ENCODE results near the gene VWA5B1. TPM values are rescaled to one million over a fixed set of nuclear protein-coding genes. Genes with fewer than 3 reads are reported as not detected.

The VWA5B1 gene
- total and polyA plus RNA-seq, 2 of the 4 experiments (the other 2 are of a cell fraction): not detected

DNA sequence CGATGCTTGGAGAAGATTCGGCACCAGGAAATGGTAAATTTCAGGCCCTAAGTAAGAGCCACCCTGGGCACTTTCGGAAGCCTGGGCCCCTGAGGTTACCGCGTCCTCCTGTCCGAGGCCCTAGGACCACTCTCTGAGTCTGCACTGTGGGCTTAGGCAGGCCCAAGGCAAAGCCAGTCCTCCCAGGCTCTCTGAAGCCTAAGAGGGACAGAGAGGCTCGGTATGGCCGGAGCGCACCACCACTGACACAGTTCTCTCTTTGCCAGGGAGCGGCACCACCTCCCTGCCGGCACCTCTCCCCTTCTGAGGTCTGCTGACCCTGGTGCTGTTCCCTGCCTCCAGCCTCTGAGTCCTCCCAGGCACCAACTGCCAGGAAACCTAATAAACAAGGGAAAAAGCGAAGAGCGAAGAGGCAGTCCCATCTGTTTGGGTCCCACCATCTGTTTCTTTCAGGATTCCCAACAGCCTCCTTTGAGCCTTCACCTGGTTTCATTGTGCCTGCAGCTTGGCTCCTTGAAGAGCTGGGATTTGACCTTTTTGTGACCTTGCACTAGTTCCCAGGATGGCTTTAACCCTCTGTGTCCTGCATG, 57.7 kb downstream of the VWA5B1 start:
- ChIA-PET CTCF (no interaction called here), POLR2A (ENCODE audit: unreplicated experiment) (no interaction called here)
- no peak for ATAC-seq (ENCODE audit: low read depth)
- no peaks in the 10 kb centered on the region for H4K20me1 ChIP-seq (ENCODE audit: insufficient read depth, low read length)
- no peak overlapping the region for H3K27ac ChIP-seq (ENCODE audit: insufficient read depth, low read length)
- dilution Hi-C loops (cut with HindIII; ENCODE audit: low sequenced_read_pairs, unreplicated experiment): no loop called here
- intact Hi-C loops (cut with micrococcal nuclease): no loop called here
- no peaks in the 10 kb centered on the region for H3K9me1 ChIP-seq (ENCODE audit: insufficient read depth, low read length)
- no peak overlapping the region for H2BK20ac ChIP-seq (ENCODE audit: low read depth, low read length)
- no peak overlapping the region for H3K4ac ChIP-seq (ENCODE audit: low read depth, low read length)
- no peaks in the 10 kb centered on the region; the same call in 1 of the 2 replicates for H3K4me1 ChIP-seq (ENCODE audit: control insufficient read depth, insufficient read depth, low read length)
- no peak overlapping the region for H3K23ac ChIP-seq (ENCODE audit: low read depth, low read length)
- H2AK5ac ChIP-seq (ENCODE audit: low read depth, low read length): no peak overlapping the region
- H3K9me3 ChIP-seq (ENCODE audit: control insufficient read depth, insufficient read depth, low read length): 0 out of 2 replicates have a peak, but pooled peaks cover 2% of the 10 kb centered on the region
- no peak overlapping the region for H2AFZ ChIP-seq (replicated peaks; ENCODE audit: low read length, poor library complexity)
- H3K4me2 ChIP-seq (ENCODE audit: low read depth, low read length): no peak overlapping the region
- H3K27me3 ChIP-seq (ENCODE audit: control insufficient read depth, insufficient read depth, low read length): peaks cover 23% of the 10 kb centered on the region
- H4K5ac ChIP-seq (ENCODE audit: low read depth, low read length): no peak overlapping the region
- TF ChIP-seq MXI1 (IDR thresholded peaks at IDR 0.05; ENCODE audit: borderline replicate concordance, low read depth, low read length) (no peak), RAD21 (IDR thresholded peaks at IDR 0.05; ENCODE audit: low read length) (no peak), ELK1 (IDR thresholded peaks at IDR 0.05; ENCODE audit: borderline replicate concordance, low read depth, low read length) (no peak), CHD1 (IDR thresholded peaks at IDR 0.05; ENCODE audit: low read depth, low read length) (no peak), MAZ (IDR thresholded peaks at IDR 0.05; ENCODE audit: borderline replicate concordance, low read depth, low read length) (no peak), RFX5 (IDR thresholded peaks at IDR 0.05; ENCODE audit: low read depth, low read length) (no peak), USF2 (IDR thresholded peaks at IDR 0.05; ENCODE audit: low read depth, low read length) (no peak)
- in situ Hi-C loops (cut with MboI; ENCODE audit: low sequenced_read_pairs): no loop called here
- no peak overlapping the region for H2BK5ac ChIP-seq (ENCODE audit: low read depth, low read length, poor library complexity, severe bottlenecking)
- H3K18ac ChIP-seq (ENCODE audit: low read depth, low read length): no peak overlapping the region
- DNase-seq: no peak
- H3K56ac ChIP-seq (ENCODE audit: extremely low read depth, insufficient read depth, low read length): no peak overlapping the region
- WGBS, 2 experiments (ENCODE audit: extremely low coverage in 2 of 2, insufficient read length in 1 of 2): 71% methylated on average over 9 of the region's 13 CpGs; no CpG with 5 or more reads in 1 of the 2 experiments
- H2BK120ac ChIP-seq (ENCODE audit: low read depth, low read length): no peak overlapping the region
- no peak overlapping the region for H3K4me3 ChIP-seq (ENCODE audit: insufficient read depth, low read depth, low read length)
- H2AK9ac ChIP-seq (replicated peaks; ENCODE audit: low read depth, low read length, poor library complexity): no peak overlapping the region
- no TSS peak for BruUV-seq (replicated peaks)
- H3K9ac ChIP-seq (ENCODE audit: low read depth, low read length): no peak overlapping the region
- H4K91ac ChIP-seq (ENCODE audit: insufficient read depth, low read depth, low read length): no peak overlapping the region
- H3K36me3 ChIP-seq (ENCODE audit: control insufficient read depth, insufficient read depth, low read length): no peaks in the 10 kb centered on the region
- no peak overlapping the region for H4K8ac ChIP-seq (ENCODE audit: low read depth in 2 of 2, low read length in 2 of 2)
- H3K14ac ChIP-seq (replicated peaks; ENCODE audit: low read depth, low read length): no peak overlapping the region
- no peaks in the 10 kb centered on the region for H3K79me1 ChIP-seq (ENCODE audit: low read depth in 1 of 2, low read length in 2 of 2)
- no peak overlapping the region for H2BK15ac ChIP-seq (ENCODE audit: low read depth, low read length)

Measured in IMR-90 (cell line).